HAP-1 (cell line): ENCODE data around the gene SETD5.

Experiments
- DNase-seq, 2 experiments: peaks; one replicate each; pipeline ENCODE4 v3.0.0-alpha.2; 2016 to 2020; ENCODE audit warnings: low spot score in 2 of 2
- H3K27me3 ChIP-seq: fragments of 250-450 bp; sonication (Bioruptor Pico); 2 replicates; pipeline ENCODE4 v1.5.1; 2020; ENCODE audit warnings: low read depth, mild to moderate bottlenecking, moderate library complexity
- H3K36me3 ChIP-seq: fragments of 250-450 bp; sonication (Bioruptor Pico); replicated peaks from 2 replicates; pipeline ENCODE4 v1.5.1; 2020; ENCODE audit warnings: mild to moderate bottlenecking
- H3K4me1 ChIP-seq: fragments of 250-450 bp; sonication (Bioruptor Pico); 2 replicates; pipeline ENCODE4 v1.5.1; 2020; ENCODE audit warnings: mild to moderate bottlenecking
- H3K4me3 ChIP-seq: fragments of 250-450 bp; sonication (Bioruptor Pico); 2 replicates; pipeline ENCODE4 v1.5.1; 2020; ENCODE audit warnings: mild to moderate bottlenecking, moderate library complexity
- H3K9me3 ChIP-seq: fragments of 250-450 bp; sonication (Bioruptor Pico); 2 replicates; pipeline ENCODE4 v1.5.1; 2020; ENCODE audit warnings: mild to moderate bottlenecking, moderate library complexity
- in situ Hi-C: fragments of 300-500 bp; cut with MboI; formaldehyde crosslinking; loops from 3 replicates; pipeline ENCODE4 v1.14.3; 2020; ENCODE audit warnings: low sequenced_read_pairs, inconsistent platforms, mixed read lengths

SETD5 gene

GRCh38 chr3:9396632-9397331, 633 bp upstream of the SETD5 start:
- DNase-seq, result peak; percentile 97 to 98
- H3K27me3 ChIP-seq, result no peaks in the 10 kb centered on the region
- peak overlapping the region; percentile 71 for H3K4me3 ChIP-seq
- no peaks in the 10 kb centered on the region for H3K9me3 ChIP-seq
- peaks cover 25% of the 10 kb centered on the region for H3K36me3 ChIP-seq
- in situ Hi-C loops, result no loop called here
- H3K4me1 ChIP-seq, result peaks cover 26% of the 10 kb centered on the region

DNA sequence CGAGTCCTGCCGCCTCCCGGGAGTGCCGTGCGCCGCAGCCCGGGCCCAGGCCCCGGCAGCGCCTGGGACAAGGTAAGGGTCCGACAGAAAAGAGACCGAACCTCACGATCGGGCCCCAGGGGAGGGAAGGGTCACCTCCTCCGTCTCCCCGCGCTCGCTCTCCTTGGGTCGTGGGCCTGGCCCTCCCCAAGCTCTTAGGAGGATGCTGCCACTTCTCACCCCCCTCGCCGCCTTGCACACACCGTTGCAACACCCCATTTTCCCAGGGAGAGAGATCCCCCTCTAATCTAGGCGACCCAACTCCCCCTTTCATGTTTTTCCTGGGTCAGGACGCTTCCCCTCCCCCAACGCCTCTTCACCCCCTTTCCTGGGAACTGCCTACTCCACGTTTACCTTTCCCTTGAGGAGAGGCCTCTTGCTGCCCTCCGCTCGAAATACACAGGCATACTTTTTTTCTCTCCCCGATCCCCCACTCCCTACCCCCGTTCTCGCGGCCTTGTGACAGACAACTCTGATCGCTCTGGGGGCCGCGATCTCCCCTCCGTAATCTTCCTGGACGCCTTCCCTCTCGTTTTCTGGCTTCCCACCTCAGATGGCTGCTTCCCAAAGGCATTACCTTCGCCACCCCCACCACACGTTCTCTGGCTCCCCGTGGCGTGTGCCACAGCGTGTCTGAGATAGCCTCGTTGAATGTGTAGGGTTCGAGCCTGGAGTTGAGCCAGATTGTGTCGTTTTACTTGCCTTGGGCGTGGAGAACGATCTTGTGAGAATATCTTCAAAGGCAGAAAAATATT, 688 bp downstream of the SETD5 start:
- peak in 1 of 2 experiments; percentile 50 for DNase-seq
- H3K9me3 ChIP-seq, result no peaks in the 10 kb centered on the region
- H3K27me3 ChIP-seq, result no peaks in the 10 kb centered on the region
- H3K4me3 ChIP-seq, result peak overlapping the region; percentile 80
- in situ Hi-C loops, result no loop called here
- H3K36me3 ChIP-seq, result peaks cover 15% of the 10 kb centered on the region
- peaks cover 38% of the 10 kb centered on the region for H3K4me1 ChIP-seq

GRCh38 chr3:9398700-9399336, 1.4 kb downstream of the SETD5 start:
- Histone ChIP-seq H3K4me1 (peaks cover 45% of the 10 kb centered on the region), H3K9me3 (no peaks in the 10 kb centered on the region), H3K36me3 (peaks cover 14% of the 10 kb centered on the region), H3K27me3 (no peaks in the 10 kb centered on the region), H3K4me3 (peak overlapping the region; percentile 80)
- DNase-seq, result peak; percentile 49 to 52
- in situ Hi-C loops, result no loop called here

DNA sequence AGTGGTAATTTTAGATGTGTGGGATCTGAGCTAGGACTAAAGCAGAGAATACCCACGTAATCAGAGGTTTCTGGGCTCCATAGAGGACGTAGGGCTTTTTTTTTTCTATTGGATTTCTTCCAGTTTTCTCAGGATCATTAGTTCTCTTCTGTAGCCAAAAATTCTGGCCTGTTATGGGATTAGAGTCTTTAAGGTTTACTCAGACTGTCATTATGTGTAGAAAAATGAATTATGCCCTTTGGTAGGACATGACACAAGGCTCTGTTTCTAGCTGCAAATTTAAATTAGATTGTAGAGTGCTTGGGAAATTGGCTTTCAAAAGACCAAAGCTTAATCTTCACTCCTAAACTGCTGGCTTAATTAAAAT, 1.9 kb downstream of the SETD5 start:
- Histone ChIP-seq H3K36me3 (peaks cover 9% of the 10 kb centered on the region), H3K9me3 (no peaks in the 10 kb centered on the region), H3K27me3 (no peaks in the 10 kb centered on the region), H3K4me1 (peaks cover 48% of the 10 kb centered on the region), H3K4me3 (peak overlapping the region; percentile 80)
- no peak for DNase-seq
- in situ Hi-C loops, result no loop called here

DNA sequence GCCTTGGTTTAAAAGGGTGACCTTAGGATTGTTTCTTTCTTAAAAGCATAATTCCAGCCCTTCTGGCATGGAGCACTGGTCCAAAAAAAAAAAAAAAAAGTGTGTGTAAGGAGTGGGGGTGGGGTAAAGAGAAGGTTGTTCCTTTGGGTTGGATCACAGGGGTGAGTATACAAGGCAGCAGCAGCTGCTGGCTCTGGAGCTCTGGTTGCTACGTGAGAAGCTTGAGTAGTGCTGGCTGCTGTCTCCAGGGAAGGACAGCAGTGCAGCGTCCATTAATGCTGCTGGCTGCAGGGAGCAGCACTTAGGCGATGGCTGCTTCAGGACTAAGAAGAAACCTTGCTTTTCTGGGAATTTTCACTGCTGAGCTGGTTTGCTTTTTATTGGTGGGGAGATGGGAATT, 2.3 kb downstream of the SETD5 start:
- Histone ChIP-seq H3K36me3 (peaks cover 4% of the 10 kb centered on the region), H3K9me3 (no peaks in the 10 kb centered on the region), H3K4me3 (peak overlapping the region; percentile 80), H3K27me3 (no peaks in the 10 kb centered on the region), H3K4me1 (peaks cover 51% of the 10 kb centered on the region)
- in situ Hi-C loops, result no loop called here
- DNase-seq, result peak; percentile 80 to 82

- peak in 1 of 2 experiments; percentile 59 for DNase-seq
Measured at GRCh38 chr3:9400616-9401015, 3.2 kb downstream of the SETD5 start.

DNA sequence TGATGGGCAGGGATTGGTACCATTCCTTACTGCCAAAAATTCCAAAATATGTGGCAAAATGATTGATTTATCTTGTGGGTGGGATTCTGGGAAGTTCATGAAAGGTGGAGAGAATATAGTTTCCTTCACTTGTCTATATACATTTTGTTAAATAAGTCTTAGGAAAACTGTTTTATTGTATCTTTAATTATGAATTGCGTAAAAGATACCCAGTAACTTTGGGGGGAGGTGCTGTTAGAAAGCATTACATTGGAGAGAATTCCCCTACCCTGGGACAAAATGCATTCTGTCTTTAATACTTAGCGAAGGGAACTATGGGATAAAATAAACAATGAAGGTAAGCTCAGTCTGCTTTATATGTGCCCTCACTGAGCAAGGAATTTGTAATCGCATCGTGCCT, 4.6 kb downstream of the SETD5 start:
- DNase-seq, result peak in 1 of 2 experiments; percentile 44
- in situ Hi-C loops, result no loop called here
- peak overlapping the region; percentile 7 for H3K4me3 ChIP-seq

More at GRCh38 chr3:9400616-9401015, 3.2 kb downstream of the SETD5 start:
- no peaks in the 10 kb centered on the region for H3K9me3 ChIP-seq
- in situ Hi-C loops, result no loop called here
- peak overlapping the region; percentile 80 for H3K4me3 ChIP-seq
- no peaks in the 10 kb centered on the region for H3K36me3 ChIP-seq
- no peaks in the 10 kb centered on the region for H3K27me3 ChIP-seq
- peaks cover 54% of the 10 kb centered on the region for H3K4me1 ChIP-seq

GRCh38 chr3:9402410-9403228, 5.2 kb downstream of the SETD5 start:
- H3K36me3 ChIP-seq, result no peaks in the 10 kb centered on the region
- no peaks in the 10 kb centered on the region for H3K27me3 ChIP-seq
- peak; percentile 81 to 93 for DNase-seq
- H3K4me1 ChIP-seq, result peaks cover 54% of the 10 kb centered on the region
- in situ Hi-C loops, result no loop called here
- H3K4me3 ChIP-seq, result peak overlapping the region; percentile 7
- H3K9me3 ChIP-seq, result no peaks in the 10 kb centered on the region

More for the DNA sequence above, 4.6 kb downstream of the SETD5 start:
- Histone ChIP-seq H3K4me1 (peaks cover 54% of the 10 kb centered on the region), H3K27me3 (no peaks in the 10 kb centered on the region), H3K9me3 (no peaks in the 10 kb centered on the region), H3K36me3 (no peaks in the 10 kb centered on the region)

DNA sequence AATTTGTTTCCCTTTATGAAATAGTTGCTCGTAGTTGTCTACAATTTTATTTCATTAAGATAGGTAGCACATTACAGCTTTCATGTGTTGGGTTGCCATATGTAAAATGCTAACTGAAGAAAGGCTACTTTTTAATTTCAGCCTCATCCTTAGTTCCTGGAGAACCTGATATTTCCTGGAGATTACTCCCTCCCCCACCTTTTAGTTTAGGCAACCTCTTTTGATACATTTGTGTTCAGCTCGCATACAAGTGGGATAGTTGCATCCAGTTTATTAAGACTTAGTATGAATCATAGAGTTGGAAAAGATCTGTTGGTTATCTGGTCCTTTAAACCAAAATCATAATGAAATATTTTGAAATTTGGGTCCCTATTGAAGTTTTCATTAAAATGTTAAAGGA, 6.0 kb downstream of the SETD5 start:
- Histone ChIP-seq H3K4me1 (peaks cover 54% of the 10 kb centered on the region), H3K4me3 (no peak overlapping the region), H3K36me3 (no peaks in the 10 kb centered on the region), H3K27me3 (no peaks in the 10 kb centered on the region), H3K9me3 (no peaks in the 10 kb centered on the region)
- no peak for DNase-seq
- in situ Hi-C loops, result no loop called here

DNA sequence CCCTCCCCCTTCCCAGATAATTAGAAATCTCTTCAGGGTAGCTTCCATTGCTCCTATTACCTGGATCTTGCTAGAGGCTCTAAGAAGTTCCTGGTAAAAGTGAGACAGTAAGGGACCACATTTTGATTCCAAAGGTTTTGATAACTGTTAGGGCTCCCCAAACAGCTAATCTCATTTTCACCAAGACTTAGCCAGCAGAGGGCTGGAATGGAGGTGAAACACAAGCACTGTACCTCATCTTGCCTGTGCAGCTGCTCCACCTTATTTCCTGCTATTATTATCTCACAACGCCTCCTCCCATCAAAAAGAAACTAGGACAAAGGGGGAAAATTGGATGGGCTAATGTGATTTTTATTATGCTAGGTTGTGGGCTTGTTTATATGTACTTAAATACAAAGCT, 7.3 kb downstream of the SETD5 start:
- H3K4me1 ChIP-seq, result peaks cover 62% of the 10 kb centered on the region
- H3K4me3 ChIP-seq, result no peak overlapping the region
- DNase-seq, result no peak
- no peaks in the 10 kb centered on the region for H3K27me3 ChIP-seq
- H3K9me3 ChIP-seq, result no peaks in the 10 kb centered on the region; the same call in 1 of the 2 replicates
- in situ Hi-C loops, result no loop called here
- H3K36me3 ChIP-seq, result 0 out of 2 replicates have a peak, but pooled peaks cover 5% of the 10 kb centered on the region

GRCh38 chr3:9405756-9406155, 8.3 kb downstream of the SETD5 start:
- Histone ChIP-seq H3K9me3 (no peaks in the 10 kb centered on the region; the same call in 1 of the 2 replicates), H3K27me3 (no peaks in the 10 kb centered on the region), H3K4me1 (peaks cover 57% of the 10 kb centered on the region), H3K36me3 (0 out of 2 replicates have a peak, but pooled peaks cover 6% of the 10 kb centered on the region), H3K4me3 (no peak overlapping the region)
- no peak for DNase-seq
- in situ Hi-C loops, result no loop called here

DNA sequence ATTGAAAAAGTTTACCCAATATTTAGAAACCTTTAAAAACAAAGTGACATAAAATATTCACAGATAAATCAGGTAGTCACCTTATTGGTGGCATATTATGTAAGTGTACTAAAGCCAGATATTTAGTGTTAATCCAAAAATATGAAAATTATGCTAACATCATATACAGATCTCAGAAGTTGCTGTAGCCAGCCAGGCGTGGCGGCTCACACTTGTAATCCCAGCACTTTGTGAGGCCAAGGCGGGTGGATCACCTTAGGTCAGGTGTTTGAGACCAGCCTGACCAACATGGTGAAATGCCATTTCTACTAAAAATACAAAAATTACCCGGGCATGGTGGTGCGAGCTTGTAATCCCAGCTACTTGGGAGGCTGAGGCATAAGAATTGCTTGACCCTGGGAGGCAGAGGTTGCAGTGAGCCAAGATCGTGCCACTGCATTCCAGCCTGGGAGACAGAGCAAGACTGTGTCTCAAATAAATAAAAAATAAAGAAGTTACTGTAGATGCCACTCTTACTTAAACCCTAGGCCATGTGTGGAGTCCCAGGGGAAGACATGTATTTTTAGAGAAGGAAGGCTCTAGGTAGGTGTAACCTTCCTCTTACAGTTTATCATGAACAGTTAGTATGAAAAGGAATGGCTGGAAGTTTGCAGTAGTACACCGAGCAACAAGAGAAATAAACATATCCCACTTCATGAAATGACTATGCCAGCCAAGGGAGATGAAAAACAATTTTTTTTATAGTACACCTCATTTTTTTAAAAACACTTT, 9.6 kb downstream of the SETD5 start:
- Histone ChIP-seq H3K4me1 (peaks cover 47% of the 10 kb centered on the region), H3K36me3 (0 out of 2 replicates have a peak, but pooled peaks cover 6% of the 10 kb centered on the region), H3K9me3 (no peaks in the 10 kb centered on the region; the same call in 1 of the 2 replicates), H3K4me3 (no peak overlapping the region), H3K27me3 (no peaks in the 10 kb centered on the region)
- in situ Hi-C loops, result no loop called here
- no peak for DNase-seq
